GM21390 (cell line): Measurements from ENCODE around the gene RTP2.
A peak's percentile ranks its signal among the peaks of the same experiment; 100 is the strongest.

Source experiments
- ATAC-seq: cut with Tn5 transposase; IDR thresholded peaks from one replicate; pipeline ENCODE4 v1.9.1; 2021; ENCODE audit not compliant: unreplicated experiment

Gene RTP2, protein sequence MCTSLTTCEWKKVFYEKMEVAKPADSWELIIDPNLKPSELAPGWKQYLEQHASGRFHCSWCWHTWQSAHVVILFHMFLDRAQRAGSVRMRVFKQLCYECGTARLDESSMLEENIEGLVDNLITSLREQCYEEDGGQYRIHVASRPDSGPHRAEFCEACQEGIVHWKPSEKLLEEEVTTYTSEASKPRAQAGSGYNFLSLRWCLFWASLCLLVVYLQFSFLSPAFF

DNA sequence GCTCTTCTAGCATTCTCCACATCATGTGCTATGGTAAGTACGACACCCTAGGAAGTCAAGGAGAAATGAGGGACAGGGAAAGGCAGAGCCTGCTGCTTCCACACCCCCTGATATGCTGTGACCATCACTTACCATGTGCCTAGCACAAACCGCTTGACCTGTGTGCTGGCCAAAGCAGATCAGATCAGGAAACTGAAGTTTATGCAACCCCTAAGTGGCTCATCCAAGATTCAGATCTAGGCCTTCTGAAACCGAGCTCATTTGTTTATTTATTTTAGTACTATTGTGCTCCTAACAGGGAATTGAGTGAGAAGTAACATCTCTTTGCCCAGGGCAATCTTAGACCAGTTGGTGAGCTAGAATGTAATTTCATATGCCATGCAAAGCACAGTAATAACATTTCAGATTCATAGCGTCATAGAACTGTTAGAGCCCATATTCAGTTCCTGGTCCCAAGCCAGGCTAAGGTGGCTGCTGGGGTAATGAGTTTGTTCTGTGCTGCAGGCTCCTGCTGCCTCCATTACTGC lies at the start of gene RTP2:
RTP2 (minus strand) TSS at position 51 of the 527 bp plus-strand sequence. CDS start 429 bp downstream, outside the sequence.
- no peak for ATAC-seq

DNA sequence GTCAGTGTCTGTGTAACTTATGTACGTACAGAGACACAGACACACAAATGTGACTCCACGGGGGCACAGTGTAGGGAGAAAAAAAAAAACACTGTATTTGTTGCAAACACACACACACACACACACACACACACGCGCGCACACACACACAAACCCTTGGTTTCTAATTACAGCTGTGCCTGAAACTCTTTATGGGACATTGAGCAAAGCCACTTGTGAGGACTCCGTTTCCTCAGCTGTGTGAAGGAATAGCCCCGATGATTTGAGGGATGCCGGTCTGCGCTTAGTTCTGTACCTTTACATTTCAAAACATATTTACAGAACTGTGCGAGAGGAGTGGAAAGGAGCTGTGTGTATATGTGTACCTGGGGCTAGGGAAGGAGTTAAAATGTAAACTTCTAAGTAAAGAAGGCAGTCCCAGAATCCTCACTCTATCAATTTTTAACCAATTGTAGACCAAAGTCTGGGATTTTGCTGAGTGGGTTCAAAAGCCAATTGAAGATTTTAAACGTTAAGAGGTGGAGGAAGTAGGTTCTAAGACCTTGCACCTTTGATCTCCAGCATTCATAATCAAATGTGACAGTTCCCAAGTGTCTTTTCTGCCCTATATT lies 48.3 kb upstream of the RTP2 start:
- ATAC-seq: no peak

DNA sequence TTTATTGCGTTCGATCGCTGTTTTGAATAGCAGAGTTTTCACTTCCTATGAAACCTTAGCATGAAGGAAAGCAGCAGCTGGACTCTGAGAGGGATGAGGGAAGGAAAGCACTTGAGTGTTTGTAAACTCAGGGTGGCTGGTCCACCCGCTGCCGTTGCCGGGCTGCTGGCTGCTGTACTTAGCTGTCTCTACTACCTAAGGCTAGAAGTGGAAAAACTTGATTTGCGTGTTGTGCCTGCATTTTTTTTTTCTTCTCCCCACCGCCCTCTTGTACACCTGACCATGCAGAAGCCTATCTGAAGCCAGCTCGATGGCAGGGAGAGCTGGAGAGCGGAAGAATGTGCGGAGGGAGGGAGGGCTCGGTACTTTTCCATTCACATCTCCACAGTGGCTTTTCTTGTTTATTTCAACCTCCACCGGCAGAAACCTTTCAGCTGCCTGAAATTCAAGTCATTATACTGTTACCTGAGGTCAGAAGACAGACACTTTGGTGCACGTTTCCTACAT lies 47.7 kb upstream of the RTP2 start:
- ATAC-seq: no peak

DNA sequence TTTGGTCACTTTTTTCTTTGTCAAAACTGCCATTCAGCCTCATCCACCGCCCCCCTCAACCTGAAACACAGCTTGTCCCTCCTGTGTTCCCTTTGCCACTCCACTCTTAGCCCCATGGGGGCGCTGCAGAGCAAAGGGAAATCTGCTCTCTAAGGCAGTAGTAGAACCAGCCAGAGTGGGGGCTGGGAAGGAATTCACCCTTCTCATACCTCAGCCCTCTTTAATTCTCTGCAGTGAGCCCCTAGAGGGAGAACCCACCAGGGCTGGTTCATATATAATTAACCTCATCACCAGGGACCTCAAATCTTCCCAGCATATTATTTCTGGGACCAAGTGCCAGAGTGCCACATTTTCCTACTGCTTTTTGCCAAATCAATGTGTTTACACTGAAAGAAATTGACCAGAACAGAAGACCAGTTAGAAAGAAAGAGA lies 45.7 kb upstream of the RTP2 start:
- peak; percentile 43 for ATAC-seq

DNA sequence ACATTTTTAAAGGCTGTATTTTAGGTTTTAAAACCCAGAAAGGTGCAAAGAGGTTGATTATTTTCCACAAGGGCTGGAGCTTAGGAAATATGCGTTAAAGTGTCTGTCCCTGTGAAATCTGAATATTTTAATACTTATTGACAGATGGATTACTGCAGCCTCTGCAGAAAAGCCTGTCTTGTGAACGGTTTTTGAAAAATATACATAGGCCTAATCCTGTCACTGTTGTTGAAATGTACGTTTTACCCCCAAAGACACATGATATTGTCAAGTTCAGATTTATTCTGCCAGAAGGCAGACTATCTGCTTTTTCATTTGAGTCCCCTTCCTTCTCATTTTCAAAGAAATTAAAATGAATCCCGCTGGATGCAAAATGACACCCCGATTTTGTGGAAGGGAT lies 45.1 kb upstream of the RTP2 start:
- ATAC-seq: no peak

DNA sequence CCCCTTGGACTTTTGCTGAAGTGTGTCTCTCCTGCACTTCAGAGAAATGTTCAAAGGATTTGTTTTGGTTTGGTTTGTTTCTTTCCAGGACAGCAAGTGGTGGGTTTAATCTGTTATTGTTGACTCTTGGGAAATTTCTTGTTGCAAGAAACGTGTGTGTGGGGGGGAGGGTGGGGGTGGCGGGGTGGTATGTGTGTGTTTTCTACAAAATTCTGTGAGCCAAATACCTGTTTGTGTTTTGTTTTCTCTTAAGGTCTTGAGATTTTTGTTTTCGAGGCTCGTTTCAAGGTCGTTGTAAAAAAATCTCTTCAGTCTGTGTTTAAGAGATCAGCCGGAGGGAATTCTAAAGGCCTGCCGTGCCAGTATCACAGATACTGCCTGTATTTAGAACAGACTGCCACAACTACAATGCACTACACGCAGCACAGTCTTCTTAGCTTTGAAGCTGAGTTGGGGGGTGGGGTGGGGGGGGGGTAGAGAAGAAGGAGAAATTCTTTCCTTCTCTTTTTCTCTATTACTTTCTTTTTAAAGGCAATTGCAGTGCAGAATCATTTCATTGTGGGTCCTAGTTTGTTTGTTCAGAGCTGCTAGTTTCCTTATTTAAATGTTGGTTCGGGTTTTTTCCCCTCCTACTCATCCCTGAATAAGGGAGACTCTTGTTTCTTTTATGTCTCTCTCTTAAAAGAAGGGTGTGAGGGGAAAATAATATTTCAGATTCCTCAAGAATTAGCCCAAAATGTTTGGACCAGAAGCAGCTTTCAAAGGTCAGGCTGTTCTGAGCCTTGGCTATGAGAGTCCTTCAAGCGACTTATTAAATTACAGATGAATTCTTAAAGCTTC lies 44.3 kb upstream of the RTP2 start:
- ATAC-seq: no peak

DNA sequence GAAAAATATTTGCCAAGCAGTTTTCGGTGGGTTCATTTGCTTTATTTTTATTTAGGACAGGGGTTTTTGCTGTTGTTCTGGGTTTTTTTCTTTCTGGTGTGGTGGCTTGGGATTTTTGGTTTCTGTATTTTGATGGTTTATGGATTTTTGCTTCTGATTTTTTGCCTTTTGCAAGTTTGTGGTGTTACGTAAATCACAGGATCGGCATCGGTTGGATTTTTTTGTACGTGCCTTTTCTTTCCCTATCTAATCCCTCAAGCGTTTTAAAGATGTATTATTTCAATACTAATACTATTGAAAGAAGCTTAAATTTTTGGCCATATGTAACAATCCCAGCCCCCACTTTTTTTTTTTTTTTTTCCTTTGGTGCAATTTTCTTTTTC lies 43.7 kb upstream of the RTP2 start:
- no peak for ATAC-seq

DNA sequence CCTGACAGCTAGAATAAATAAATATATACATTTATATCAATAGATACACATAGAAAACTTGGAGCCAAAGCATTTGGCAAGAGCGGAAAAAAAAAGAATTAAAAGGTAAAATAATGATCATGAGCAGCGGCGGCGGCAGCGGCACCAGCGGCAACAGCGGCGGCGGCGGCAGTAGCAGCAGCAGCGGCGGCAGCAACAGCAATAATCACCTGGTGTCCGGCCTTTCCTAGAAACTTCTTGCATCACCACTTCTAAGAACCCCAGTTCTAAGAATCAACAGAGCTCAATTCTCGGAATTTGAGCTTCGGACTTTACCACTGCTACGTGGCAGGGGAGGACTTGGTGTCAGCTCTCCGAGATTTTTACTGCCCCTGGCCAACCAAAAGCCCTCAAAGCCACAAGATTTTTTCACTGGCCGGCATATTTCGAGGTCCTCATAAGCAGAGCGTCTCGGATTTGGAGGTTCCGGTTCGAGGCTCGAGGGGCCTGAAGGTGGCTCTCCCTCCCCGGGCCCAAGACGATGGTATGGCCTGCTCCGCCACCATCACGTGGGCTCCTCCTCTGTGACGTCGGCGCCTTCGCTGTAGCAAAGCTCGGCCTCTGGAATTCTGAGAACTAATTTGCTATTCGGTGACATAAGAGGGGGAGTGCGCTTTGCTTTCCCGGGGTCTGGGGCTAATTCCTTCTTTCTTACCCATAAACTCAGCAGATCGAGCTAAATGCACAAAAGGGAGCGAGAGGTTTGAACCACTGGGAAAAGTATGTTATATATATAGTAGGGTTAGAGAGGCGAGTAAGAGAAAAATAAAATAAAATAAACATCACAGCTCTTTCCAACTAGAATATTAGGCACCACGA lies 43.1 kb upstream of the RTP2 start, which contains the start of gene BCL6:
BCL6 (minus strand) TSS at position 268 of the 858 bp plus-strand sequence. CDS start 11,775 bp downstream, outside the sequence.
- ATAC-seq: peak; percentile 68

DNA sequence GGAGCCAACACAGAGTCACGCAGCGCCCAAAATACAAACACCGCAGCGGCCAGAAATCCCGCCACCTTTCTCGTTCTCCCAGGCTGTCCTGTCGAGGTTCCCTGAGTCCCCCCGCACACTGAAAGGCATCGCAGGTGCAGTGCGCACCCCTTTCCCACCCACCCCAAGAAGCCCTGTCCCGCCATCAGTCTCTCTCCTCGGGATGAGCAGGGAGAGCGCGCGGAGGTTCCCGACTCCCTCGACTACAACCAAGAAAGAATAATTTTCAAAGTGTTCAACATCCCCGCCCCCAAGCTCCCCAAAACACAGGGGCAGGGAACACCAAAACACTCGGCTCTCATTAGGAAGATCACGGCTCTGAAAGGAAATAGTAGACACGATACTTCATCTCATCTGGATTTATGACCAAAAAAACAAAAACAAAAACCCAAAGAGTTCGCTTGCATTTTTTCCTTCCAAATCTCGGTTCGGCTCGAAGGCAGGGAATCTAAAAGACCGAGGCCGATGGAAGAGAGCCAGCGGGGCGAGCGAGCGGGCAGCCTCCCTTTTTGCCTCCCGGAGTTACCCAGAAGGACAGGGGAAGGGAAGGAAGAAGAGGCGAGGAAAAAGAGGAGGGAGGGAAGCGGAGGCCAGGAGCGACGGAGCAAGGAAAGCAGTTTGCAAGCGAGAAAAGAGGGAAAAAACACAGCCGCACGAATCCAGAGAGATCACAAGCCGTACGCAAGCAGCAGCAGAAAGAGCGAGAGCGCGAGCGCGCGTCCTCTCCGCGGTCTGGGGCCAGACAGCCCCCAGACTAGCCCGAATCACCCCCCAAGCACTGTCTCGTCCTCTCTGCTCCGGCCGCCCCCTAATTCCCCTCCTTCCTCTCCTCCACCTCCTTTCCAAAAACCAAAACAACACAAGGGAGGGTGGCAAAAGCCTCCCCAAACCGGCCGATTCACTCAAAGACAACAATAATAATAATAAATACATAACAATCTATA lies 42.1 kb upstream of the RTP2 start:
- no peak for ATAC-seq

DNA sequence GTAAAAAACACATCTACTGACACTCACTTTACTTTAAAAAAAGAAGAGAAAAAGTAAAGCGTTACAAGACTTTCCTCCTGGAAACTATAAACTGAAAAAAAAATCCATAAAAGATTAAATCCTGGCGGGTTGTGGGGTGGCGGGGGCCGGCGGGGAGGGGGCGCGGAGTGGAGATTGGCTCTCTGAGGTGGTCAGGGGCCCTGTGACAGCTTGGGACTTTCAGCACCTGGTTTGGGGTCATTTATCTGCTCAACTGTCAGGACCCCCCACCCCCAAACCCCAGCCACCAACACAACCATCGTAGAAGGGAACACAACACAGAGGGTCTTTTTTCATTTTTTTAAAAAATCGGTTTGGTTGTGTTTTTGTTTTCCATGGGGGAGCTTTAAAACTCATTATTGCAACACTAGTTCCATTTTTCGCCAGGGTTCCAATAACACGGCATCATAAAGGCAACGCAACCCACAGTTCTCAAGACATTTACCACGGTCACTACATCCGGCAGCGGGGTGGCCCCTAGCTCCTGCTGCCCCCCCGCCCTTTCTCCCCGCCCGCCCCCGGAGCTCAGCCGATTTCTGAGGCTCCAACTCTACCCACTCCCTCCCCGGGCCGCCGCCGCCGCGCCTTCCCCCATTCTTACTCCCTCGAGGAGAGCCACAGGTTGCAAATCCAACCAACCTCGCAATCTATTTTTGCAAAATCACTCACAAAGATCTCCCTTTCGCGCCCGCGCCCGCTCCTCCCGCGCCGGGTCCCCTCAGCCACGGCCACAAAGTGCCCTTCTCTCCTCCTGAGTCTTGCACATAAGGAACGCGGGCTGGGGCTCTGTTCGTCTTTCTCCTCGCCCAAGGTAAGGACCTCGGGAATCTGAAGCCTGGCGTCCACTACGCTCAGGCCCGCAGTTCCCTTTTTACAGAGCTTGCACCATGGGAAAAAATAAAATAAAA lies 41.1 kb upstream of the RTP2 start:
- ATAC-seq: no peak

DNA sequence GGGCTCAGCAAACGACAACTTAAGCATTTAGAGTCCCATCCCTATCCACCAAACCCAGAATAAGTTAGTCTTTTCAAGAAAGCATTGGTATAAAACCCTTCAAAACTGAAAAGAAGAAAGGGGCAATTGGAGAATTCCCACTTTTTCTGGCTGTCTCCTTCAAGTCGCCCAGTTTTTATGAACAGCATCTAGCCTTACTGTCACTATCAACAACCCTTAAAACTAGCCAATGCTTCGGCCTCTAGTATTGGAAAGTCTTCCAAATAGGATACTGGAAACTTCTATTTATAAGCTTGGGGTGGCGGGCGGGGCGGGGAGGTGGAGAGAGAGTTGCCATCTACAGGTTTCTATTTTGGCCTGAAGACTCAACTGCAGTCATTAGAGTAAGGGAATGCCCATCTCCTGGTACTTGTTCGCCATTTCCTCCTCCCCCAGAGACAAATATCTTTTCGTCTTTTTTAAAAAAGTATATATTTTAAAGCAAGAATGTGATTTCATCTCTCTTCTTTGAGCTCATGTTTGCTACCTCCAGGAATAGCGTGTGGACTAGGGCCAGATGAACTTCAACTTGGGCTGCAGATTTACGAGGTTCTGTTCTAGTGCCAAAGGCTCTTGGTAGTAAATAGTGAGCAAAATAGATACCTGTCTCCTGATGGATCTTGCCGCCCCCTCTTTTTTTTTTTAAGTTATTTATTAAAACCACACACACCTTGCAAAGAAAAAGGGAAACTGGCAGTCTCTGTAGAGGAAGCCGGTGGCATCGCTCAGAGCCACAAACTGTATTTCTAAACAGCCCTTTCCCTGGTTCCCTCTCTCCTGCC lies 40.2 kb upstream of the RTP2 start:
- ATAC-seq: no peak

DNA sequence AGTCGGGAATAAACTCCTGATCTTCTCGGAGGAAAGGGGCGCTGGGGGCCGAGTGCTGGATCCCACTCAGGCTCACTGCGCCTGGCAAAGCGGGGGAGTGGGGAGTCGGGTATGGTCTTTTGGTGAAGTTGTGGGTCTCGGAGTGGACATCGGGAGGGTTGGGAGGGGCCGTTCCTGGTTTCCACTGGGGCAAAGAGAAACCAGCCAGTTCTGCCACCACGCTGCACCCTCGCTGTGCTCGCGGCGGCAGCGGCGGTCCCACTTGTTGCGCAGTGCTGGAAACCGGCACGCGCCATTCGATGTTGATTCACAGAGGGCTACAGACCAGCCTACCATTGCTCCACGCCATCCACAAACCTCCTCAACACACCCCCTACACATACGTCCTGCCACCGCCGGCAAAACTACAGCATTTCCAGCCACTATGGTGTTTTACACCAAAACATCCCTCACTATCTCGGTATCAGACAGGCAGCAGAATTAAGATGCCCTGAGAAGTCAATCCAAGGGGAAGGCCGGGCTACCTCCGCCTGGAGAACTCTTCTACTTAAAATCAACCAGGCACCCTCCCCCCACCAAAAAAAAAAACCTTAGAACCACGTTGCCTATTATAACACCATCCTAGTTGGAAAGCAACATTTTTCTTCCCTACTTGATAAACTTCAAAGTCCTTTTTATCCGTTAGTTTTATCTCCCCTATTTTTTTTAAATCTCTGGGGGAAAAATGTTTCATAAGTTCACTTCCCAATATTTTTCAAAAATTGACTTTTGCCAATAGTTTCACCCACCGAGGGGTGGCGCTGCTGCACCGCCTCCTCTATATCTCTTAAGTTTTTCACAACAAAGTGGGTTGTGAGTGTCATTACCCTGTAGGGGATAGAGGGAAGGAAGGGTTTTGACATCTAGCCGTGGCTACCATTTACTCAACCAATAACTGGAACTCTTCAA lies 39.3 kb upstream of the RTP2 start:
- ATAC-seq: no peak

DNA sequence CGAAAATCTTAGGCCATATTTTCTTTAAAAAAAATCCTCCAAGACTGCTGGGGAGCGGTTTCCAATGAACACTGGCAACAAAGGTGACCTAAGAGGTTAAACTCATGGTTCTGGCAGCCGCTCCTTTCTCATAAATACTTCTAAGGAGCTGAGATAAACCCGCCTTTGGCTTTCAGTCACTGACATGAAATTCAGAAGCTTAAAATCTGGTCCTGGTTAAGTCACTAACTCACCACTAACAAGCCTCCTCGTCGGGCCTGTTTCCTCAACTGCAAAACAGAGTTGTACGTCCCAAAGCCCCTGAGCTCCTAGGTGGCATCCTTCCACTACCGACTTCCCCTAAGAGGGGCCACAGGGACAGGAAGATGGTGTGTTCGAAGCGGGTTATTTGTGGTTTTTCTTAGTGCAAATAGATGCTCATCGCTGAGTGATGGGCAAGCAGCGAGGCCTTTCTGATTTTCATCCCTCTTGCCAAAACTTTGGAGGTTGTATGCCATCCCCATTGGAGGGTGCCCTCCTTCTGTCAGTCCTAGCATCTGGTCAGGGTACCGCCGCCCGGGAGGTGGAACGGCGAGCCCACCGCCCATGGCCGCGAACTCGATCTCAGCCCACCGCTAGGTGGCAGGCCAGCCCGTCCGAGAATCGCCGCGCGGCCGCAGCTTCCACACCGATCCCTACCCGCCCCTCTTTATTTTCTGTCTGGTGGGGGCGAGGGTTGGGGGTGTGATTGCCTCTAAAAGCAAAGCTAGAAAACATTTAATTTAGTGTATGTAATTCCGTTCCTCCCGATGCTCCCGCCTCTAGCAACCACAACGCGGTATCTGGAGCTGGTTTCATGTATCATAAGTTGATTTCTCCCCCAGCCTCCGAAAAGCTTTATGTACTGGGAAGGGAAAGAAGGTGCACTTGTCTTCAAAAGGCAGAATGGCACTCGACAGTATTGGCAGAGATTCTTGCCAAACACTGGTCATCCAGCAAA lies 38.4 kb upstream of the RTP2 start:
- ATAC-seq: no peak

DNA sequence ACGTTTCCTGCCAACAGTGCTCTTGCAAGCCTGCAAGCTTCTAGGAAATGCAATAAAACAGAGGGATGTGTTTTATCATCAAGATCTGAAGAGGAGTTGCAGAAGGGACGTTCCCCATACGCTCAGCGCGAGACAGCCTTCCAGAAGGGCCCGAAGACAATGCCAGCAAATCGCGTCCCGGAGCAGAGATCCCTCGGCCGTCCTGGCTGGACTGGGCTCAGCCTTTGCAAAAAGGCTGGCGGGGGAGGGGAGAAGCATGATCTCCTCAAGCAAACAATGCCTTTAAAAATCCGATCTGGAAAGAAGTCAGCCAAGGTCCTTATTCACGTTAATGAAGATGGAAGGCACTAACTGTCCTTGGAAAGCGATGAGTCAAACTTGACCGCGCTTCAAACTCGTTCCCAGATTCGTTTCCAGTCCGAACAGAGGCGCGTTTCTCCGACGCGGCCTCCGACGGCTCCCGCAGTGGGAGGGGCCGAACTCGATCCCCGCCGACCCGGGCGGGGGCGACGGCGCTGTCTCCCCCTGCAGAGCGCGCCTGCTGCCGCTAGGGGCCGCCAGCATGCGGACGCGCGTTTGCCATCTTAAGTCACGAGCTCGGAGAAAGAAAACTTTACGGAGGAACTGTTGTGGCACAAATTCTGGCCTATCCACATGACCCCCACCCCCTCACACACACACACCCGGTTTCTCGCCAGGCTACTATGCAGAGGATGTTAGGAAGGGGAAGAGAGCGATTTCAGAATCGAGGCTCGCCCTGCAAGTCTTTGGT lies 37.4 kb upstream of the RTP2 start:
- ATAC-seq: no peak
